GM18873 (cell line): ENCODE data around the gene FHIT.
"Not testable (repeated sequence)": the region's sequence is repeated elsewhere in the genome, so short reads cannot be mapped to it uniquely, and the experiment has no call there.

Experiments
- ATAC-seq: cut with Tn5 transposase; IDR thresholded peaks from one replicate; pipeline ENCODE4 v1.9.1; 2021; ENCODE audit warnings: mild to moderate bottlenecking, moderate library complexity, moderate number of reproducible peaks; ENCODE audit not compliant: unreplicated experiment, low FRiP score

Gene FHIT

DNA sequence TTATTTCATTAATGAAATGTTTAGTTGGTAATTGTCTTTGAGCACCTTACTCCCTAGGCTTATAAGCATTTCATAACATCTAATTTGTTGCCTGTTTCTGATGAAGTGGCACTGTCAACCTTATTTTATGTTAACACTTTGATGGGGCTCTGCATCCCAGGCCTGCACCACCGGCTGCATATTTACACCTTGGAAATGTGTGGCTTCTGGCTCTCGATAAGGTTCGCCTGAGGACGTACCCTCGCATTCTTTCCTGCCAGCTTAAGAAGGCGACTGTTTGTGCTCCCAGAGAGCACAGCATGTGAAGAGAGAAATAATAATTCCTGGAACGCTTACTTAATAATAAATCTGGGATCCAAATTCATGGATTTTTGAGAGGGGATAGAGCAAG, 1438.1 kb downstream of the FHIT start:
- ATAC-seq = no peak

DNA sequence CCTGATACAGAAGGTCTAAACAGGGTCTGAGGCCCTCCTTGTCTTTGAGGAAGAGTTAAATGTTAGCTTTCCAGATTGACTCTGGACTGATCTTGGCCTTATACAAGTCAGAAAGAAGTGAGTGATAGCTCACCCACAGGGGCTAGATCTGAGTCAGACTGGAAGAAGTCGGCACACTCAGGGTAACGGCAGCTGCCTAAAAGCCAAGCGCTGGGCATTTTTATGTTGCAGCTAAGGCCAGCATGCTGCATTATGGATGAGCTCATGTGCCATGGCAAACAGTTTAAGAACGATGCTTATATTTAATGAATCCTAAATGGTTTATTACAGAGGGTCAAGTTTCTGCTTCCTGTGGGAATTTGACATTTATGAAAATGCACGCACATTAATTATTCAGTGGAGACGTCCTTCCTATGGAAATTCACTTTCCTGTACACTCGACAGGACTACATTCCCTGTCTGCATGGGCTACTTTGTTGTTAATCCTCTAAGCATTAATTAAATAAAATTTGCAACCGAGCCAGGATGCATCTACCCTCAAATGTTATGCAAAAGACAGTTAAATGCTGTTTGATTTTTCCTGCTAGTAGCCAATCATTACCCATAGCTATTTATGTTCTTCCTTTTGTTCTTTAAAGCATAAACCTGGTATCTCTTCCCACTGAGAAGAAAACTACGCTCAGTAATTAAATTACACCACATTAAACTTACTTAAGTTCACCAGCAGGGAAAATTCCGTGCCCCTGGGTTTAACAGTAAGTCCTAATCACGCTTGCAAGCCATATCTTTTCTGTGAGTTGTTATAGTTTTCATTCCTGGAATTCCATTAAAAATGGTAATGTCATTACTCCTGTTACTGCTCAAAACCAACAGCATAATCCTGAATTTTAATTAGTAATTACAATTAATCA, 1438.8 kb downstream of the FHIT start:
- ATAC-seq = no peak

DNA sequence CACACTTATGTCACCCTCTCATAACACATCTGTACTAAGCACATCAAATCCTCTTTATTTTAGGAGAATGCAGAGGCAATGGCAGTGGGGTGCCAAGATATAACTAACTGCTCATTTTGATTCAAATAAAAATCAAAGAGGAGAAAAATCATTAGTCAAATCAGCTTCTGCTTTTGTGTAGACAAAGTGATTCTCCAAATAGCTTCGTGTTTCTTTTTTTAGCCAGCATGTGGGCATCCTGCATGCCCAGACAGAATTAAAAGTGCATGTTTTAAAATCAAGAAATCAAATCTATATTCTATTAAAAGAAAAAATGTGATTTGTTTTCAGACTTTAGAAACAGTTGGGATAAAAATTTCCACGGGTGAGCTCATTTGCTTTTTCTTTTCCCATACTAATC, 1440.1 kb downstream of the FHIT start:
- ATAC-seq = no peak

- ATAC-seq = no peak
Measured at GRCh38 chr3:59810606-59811005, 1440.6 kb downstream of the FHIT start.

DNA sequence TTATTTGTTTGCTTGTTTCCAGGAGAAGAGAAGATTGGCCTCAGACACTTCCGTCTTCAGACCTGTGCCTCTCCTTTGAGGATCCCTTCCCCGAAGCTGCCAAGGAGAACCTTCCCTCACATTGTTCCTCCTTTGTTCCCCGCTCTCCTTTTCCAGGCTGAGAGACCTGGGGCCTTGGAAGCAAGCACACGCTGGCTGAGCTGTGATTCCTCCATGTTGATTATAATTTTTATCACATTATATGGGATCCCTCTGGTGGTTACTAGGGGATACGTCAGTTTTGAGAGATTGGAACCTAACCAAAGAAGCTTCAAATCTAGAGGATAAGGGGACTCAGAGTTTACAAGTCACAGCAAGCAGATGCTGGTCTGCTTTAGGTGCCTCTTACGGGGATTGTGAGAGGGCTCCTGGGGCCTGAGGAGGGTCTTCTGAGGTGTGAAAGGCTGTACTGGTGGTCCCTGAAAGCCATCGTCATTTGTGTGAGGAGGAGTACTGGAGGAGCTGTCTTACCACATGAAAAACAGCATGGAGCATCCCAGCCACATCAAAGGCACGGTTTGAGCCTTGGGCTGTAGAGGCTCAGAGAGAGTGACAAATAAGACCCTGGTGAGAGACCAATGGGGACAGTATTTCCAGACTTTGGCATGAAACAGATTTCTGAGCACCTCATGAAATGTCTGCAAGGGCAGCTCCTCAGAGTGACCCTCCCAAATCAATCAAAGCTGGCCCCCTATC, 1441.4 kb downstream of the FHIT start:
- ATAC-seq = no peak

DNA sequence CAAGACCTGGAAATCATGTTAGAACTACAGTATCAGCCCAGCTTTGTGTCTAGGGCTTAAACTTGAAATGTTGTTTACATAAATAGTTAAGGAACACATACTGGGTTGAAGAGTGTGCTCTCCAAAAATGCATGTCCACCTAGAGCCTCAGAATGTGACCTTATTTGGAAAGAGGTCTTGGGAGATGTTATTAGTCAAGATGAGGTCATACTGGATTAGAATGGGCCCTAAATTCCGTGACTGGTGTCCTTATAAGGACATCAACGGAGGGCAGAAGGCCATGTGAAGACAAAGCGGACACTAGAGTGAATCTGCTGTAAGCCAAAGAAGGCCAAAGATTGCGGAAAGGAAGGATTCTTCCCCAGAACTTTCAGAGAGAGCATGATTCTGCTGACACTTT, 1442.2 kb downstream of the FHIT start:
- ATAC-seq = no peak

- no peak for ATAC-seq
Measured at GRCh38 chr3:59808446-59808845, 1442.8 kb downstream of the FHIT start.

DNA sequence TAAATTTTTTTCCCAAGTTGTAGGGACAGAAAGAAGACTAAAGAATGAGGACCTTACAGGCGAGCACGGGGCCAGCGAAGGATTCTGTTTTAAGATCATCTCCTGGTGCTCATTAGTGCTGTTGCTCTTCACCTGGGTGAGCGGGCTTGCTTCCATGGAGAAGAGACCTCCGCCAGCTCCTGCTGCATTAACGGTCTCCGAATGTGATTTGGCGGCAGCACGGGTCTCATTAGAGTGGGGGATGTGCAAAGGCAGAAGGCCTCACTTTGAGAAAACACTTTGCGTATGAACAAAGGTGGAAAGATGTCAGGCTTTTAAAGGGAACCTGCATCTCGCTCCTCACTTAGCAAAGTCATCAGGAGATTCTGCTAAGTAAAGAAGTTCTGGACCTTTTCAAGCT, 1448.0 kb downstream of the FHIT start:
- ATAC-seq = no peak

- ATAC-seq = not testable (repeated sequence)
Measured at GRCh38 chr3:59802453-59802852, 1448.8 kb downstream of the FHIT start.

GRCh38 chr3:59802045-59802444, 1449.2 kb downstream of the FHIT start:
- ATAC-seq = no peak

- ATAC-seq = no peak
Measured at GRCh38 chr3:59800481-59800880, 1450.8 kb downstream of the FHIT start.

DNA sequence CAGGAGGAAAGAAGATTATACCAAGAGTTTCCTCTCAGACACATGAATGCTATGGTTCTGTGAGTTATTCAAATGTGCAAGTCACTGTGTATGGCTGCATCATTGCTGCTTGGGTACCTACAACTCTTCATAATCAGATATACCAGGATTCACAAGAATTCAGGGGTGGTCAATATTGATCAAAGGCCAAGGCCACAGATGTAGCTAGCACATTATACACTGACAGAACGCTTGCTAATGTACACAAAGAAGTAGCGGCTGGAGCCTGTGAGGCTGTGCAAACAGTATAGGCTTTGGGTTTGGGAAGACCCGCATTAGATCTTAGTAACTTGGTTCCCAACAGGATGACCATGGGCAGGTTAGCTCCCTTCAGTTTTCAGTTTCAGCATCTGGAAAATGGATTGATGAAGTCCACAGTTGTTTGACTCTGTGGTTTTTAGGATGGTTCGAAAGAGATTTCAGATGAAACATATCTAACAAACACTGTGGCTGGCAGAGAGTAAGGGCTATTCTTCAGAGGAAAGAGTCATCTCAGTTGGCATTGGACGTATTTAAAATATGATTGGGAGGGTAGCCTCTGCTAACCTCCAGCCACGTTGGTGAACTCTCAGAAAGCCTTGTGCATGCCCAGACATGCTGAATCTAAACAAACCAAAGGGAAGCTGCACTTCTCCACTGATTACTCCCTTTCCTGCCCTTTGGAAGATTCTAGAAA, 1452.7 kb downstream of the FHIT start:
- no peak for ATAC-seq

GRCh38 chr3:59797533-59797932, 1453.7 kb downstream of the FHIT start:
- no peak for ATAC-seq

DNA sequence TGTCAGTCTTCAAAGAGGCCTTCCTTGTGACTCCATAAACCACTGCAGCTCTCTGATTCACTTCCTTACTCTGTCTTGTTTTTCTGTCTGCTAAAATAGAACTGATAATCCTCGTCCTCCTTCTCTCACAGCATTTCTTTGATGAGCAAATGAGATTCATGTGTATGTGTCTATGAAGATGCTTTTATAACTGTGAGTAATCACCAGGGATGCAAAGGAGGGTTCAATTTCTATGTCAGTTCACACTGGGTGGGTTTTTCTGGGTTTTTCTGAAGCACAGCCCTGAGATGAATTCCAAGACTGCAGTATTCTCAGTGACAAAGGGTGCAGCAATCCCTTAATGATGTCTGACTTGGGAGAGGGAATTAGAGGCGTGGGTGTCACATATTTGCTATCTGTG, 1454.8 kb downstream of the FHIT start:
- ATAC-seq = no peak

DNA sequence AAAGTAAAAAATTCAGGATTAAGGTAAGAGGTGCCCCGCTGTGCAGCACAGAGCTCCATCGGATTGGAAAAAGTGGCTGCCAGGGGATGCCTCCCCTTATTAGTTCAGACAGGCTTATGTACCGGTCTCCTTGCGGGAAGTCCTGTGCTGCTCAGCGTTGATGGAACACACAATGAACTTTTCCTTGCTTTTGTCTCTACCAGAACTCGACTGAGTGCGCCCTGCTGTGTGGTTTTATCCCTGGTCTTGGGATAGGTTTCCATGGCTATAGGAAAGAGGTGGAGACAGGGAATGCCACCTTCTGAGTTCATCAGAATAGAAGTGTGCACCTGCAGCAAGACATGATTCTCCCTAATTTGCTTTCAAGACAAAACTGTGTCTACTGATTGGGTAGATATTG, 1455.5 kb downstream of the FHIT start:
- ATAC-seq = no peak

GRCh38 chr3:59793976-59794375, 1457.3 kb downstream of the FHIT start:
- no peak for ATAC-seq

GRCh38 chr3:59791774-59792308, 1459.4 kb downstream of the FHIT start:
- ATAC-seq = no peak

DNA sequence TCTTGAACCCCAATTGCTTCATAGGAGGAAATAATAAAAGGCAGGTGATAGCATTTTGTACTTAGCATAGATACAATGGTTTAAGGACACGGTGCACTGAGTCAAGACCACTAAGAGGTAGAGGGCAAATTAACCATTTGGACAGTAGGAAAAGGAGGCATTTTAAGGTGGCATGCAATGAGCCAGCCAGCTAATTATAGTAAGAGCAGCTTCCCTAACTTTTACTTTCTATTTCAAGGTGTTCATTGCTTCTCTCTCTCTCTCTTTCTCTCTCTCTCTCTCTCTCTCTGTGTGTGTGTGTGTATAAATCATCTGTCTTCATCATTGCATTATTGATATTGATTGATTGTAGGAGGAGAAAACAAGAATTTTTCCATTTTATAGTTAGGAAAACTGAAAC, 1461.0 kb downstream of the FHIT start:
- no peak for ATAC-seq

DNA sequence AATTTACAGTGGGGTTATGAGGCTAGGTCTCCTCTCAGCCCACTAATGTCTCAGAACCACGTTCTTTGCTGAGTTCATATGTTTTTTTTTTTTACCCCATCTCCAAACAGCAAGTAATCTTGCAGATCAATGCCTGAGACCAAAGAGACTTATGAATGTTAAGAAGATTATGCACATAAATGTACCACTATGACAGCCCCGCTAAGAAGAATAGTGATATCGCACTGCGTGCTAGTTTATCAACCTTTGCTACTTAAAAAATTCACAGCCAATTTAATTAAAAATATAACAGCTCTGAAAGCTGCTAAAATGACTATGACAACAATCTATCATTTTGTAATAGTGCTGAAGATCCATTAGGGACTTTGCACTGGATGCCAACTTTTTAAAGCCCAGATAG, 1462.5 kb downstream of the FHIT start:
- ATAC-seq = no peak

GRCh38 chr3:59788133-59788532, 1463.1 kb downstream of the FHIT start:
- ATAC-seq = no peak

- ATAC-seq = no peak
Measured at GRCh38 chr3:59786374-59786773, 1464.9 kb downstream of the FHIT start.
